ENCODE data around the gene CHSY1. TPM values are rescaled to one million over a fixed set of nuclear protein-coding genes. Genes with fewer than 3 reads are reported as not detected.
A peak's percentile ranks its signal among the peaks of the same experiment; 100 is the strongest.

The CHSY1 gene
- total and polyA plus RNA-seq, 10 of the 15 experiments (the other 5 are each of a cell fraction or from before 2014, with no cell fraction given) = 1.4 to 31.2 (median 10.5) TPM

DNA sequence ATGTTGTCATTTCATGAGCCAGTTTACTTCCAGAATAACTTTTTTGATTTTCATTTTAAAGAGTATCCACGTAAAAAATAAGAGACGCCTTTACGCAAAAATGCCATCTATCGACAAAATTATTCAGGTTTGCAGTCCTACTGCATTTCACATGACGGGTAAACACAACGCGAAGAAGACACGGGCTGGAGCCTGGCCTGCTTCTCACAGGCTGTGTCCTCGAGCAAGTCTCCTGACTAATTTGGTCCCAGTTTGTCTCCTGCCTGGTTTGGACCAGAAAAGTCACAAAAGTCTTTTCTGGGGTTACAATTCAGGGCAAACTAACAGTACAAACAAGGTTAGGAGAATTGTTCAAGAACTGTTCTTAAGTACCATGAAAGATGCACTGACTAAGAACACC lies 51.7 kb downstream of the CHSY1 start:
- Histone ChIP-seq H3K36me3 (ENCODE audit: control insufficient read depth in 2 of 2, insufficient read depth in 2 of 2, low read length in 1 of 2) (no peaks in the 10 kb centered on the region; a peak in 1 of 4 replicates), H3K4me2 (ENCODE audit: control insufficient read depth, insufficient read depth) (peak overlapping the region; percentile 81), H3K9ac (ENCODE audit: control insufficient read depth, insufficient read depth, low read length) (peak overlapping the region; percentile 56), H3K4me3 (peak overlapping the region; percentile 39), H4K20me1 (ENCODE audit: control insufficient read depth, insufficient read depth) (no peaks in the 10 kb centered on the region), H3K9me3 (replicated peaks; ENCODE audit: control insufficient read depth, insufficient read depth, low read length) (no peaks in the 10 kb centered on the region), H3K4me1 (ENCODE audit: control insufficient read depth, insufficient read depth, low read length) (peaks cover 48% of the 10 kb centered on the region), H3K27me3 (replicated peaks in 1 of 2; ENCODE audit: control insufficient read depth in 2 of 2, insufficient read depth in 2 of 2, low read length in 1 of 2) (no peaks in the 10 kb centered on the region), H3K27ac (ENCODE audit: control insufficient read depth, insufficient read depth) (peak overlapping the region; percentile 94), H3K79me2 (ENCODE audit: control insufficient read depth, insufficient read depth, low read length) (peaks cover 71% of the 10 kb centered on the region), H2AFZ (ENCODE audit: control insufficient read depth, low read depth, low read length) (no peak overlapping the region; the same call in 1 of the 2 replicates)
- intact Hi-C loops (cut with micrococcal nuclease; ENCODE audit: unreplicated experiment) (no loop called here), in situ Hi-C loops (cut with MboI) (no loop called here)
- TF ChIP-seq ZNF217 (IDR thresholded peaks at IDR 0.05) (peak; percentile 7; the same call in 1 of the 2 replicates), POLR2A (IDR thresholded peaks at IDR 0.05; ENCODE audit: low read depth, low read length) (no peak)
- DNase-seq (ENCODE audit: low read depth, low spot score) (no peak), ATAC-seq (no peak), FAIRE-seq (no peak)
- ChIA-PET RAD21 (ENCODE audit: unreplicated experiment) (interaction anchor here (0.6 to 3.6 kb wide), 3 partner anchors 12 to 71 kb away, joined by 3 to 19 read pairs (median 5); no protein-coding TSS in a partner anchor), SMC1A (ENCODE audit: uncharacterized antibody, unreplicated experiment) (interaction anchor here (1.7 to 4.8 kb wide), 3 partner anchors 10 to 74 kb away, joined by 5 to 35 read pairs (median 5); no protein-coding TSS in a partner anchor), POLR2A (interaction anchor here (0.9 kb wide), 1 partner anchor 12 kb away, joined by 3 read pairs; no protein-coding TSS in a partner anchor), CTCF (interaction anchor here (0.9 to 2.1 kb wide), 3 partner anchors 10 to 58 kb away, joined by 3 to 7 read pairs (median 3); no protein-coding TSS in a partner anchor)
- no TSS peak for BruUV-seq (replicated peaks)
- WGBS (ENCODE audit: insufficient coverage, insufficient replicate concordance, low lambda C conversion rate, missing lambda C conversion rate) = 14% methylated on average over 9 of the region's 9 CpGs

DNA sequence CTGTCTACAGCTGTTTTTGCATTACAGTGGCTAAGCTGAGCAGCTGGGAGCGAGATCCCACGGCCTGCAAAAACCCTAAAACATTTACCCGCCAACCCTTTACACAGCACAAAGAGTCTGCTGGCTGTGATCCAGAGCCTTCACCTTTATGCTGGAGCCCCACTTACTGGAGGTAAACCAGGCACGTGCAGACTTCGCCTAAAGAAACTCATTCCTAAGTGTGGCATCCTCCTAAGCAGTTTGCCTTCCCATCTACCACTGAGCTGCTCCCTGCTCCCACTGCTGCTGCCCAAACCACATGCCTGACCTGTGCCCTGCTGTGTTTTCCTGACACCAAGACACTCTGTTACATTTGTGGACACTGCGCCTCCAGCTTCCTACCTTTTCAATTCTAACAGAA lies 53.0 kb downstream of the CHSY1 start:
- ChIA-PET CTCF (interaction anchor here (0.8 to 2.5 kb wide), 4 partner anchors 9 to 46 kb away, joined by 3 to 10 read pairs (median 4); no protein-coding TSS in a partner anchor), POLR2A (interaction anchor here (0.6 kb wide), 1 partner anchor 72 kb away, joined by 3 read pairs; no protein-coding TSS in a partner anchor), SMC1A (ENCODE audit: uncharacterized antibody, unreplicated experiment) (interaction anchor here (0.6 to 4.8 kb wide), 7 partner anchors 9 to 73 kb away, joined by 3 to 35 read pairs (median 5); no protein-coding TSS in a partner anchor), RAD21 (ENCODE audit: unreplicated experiment) (interaction anchor here (1.1 to 3.6 kb wide), 6 partner anchors 10 to 77 kb away, joined by 3 to 19 read pairs (median 4); no protein-coding TSS in a partner anchor)
- Histone ChIP-seq H3K9ac (ENCODE audit: control insufficient read depth, insufficient read depth, low read length) (peak overlapping the region; percentile 72), H3K9me3 (replicated peaks; ENCODE audit: control insufficient read depth, insufficient read depth, low read length) (no peaks in the 10 kb centered on the region), H3K27me3 (replicated peaks in 1 of 2; ENCODE audit: control insufficient read depth in 2 of 2, insufficient read depth in 2 of 2, low read length in 1 of 2) (no peaks in the 10 kb centered on the region), H3K36me3 (ENCODE audit: control insufficient read depth in 2 of 2, insufficient read depth in 2 of 2, low read length in 1 of 2) (peaks cover 0 to 2% of the 10 kb centered on the region in 2 experiments; a peak in 3 of 4 replicates), H4K20me1 (ENCODE audit: control insufficient read depth, insufficient read depth) (no peaks in the 10 kb centered on the region), H3K27ac (ENCODE audit: control insufficient read depth, insufficient read depth) (peak overlapping the region; percentile 94), H3K79me2 (ENCODE audit: control insufficient read depth, insufficient read depth, low read length) (peaks cover 69% of the 10 kb centered on the region), H3K4me2 (ENCODE audit: control insufficient read depth, insufficient read depth) (peak overlapping the region; percentile 81), H3K4me3 (peak overlapping the region; percentile 53; the same call in 1 of the 2 replicates), H3K4me1 (ENCODE audit: control insufficient read depth, insufficient read depth, low read length) (peaks cover 46% of the 10 kb centered on the region), H2AFZ (ENCODE audit: control insufficient read depth, low read depth, low read length) (no peak overlapping the region)
- intact Hi-C loops (cut with micrococcal nuclease; ENCODE audit: unreplicated experiment) = loop anchor here (2.0 kb wide), 2 partner anchors 44 to 60 kb away; no protein-coding TSS in a partner anchor
- no peak for FAIRE-seq
- no peak for DNase-seq (ENCODE audit: low read depth, low spot score)
- no peak for ATAC-seq
- BruUV-seq (replicated peaks) = no TSS peak
- 29% methylated on average over 6 of the region's 6 CpGs for WGBS (ENCODE audit: insufficient coverage, insufficient replicate concordance, low lambda C conversion rate, missing lambda C conversion rate)
- in situ Hi-C loops (cut with MboI) = no loop called here
- TF ChIP-seq SPI1 (IDR thresholded peaks at IDR 0.05; ENCODE audit: borderline replicate concordance, insufficient read depth, low read depth, low read length) (no peak), CREB1 (IDR thresholded peaks at IDR 0.05; ENCODE audit: low read depth) (no peak), TCF3 (IDR thresholded peaks at IDR 0.05; ENCODE audit: borderline replicate concordance, insufficient read depth, low read depth, low read length) (no peak), EGR1 (IDR thresholded peaks at IDR 0.05; ENCODE audit: borderline replicate concordance in 1 of 2, low read depth in 2 of 2, low read length in 2 of 2) (no peak), BHLHE40 (IDR thresholded peaks at IDR 0.05; ENCODE audit: borderline replicate concordance in 1 of 2, low read depth in 2 of 2, low read length in 1 of 2) (peak in 1 of 2 experiments; percentile 64; a peak in 2 of 4 replicates), IKZF2 (IDR thresholded peaks at IDR 0.05) (no peak), SRF (IDR thresholded peaks at IDR 0.05; ENCODE audit: low read depth in 2 of 2, low read length in 2 of 2) (no peak)
- TF ChIP-seq, protein P1, sequence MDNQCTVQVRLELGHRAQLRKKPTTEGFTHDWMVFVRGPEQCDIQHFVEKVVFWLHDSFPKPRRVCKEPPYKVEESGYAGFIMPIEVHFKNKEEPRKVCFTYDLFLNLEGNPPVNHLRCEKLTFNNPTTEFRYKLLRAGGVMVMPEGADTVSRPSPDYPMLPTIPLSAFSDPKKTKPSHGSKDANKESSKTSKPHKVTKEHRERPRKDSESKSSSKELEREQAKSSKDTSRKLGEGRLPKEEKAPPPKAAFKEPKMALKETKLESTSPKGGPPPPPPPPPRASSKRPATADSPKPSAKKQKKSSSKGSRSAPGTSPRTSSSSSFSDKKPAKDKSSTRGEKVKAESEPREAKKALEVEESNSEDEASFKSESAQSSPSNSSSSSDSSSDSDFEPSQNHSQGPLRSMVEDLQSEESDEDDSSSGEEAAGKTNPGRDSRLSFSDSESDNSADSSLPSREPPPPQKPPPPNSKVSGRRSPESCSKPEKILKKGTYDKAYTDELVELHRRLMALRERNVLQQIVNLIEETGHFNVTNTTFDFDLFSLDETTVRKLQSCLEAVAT (IDR thresholded peaks at IDR 0.05) = peak; percentile 18; the same call in 1 of the 2 replicates

Measured in GM12878 (cell line).